Glutamatergic neuron (in vitro differentiated cells): ENCODE data around the gene SLC38A9. TPM values are rescaled to one million over a fixed set of nuclear protein-coding genes. Genes with fewer than 3 reads are reported as not detected.

ENCODE experiments used
- DNase-seq: peaks from one replicate; pipeline ENCODE4 v3.0.0; 2022
- H3K27ac Mint-ChIP-seq: one replicate; pipeline ENCODE4 v1.8.0; 2020; ENCODE audit warnings: mild to moderate bottlenecking, mixed read lengths, inconsistent platforms; ENCODE audit not compliant: unreplicated experiment
- H3K27me3 Mint-ChIP-seq: one replicate; pipeline ENCODE4 v1.8.0; 2020; ENCODE audit warnings: mild to moderate bottlenecking, moderate library complexity, mixed read lengths, inconsistent platforms; ENCODE audit not compliant: unreplicated experiment
- H3K36me3 Mint-ChIP-seq: one replicate; pipeline ENCODE4 v1.8.0; 2020; ENCODE audit warnings: mild to moderate bottlenecking, mixed read lengths, inconsistent platforms; ENCODE audit not compliant: unreplicated experiment
- H3K4me1 Mint-ChIP-seq: one replicate; pipeline ENCODE4 v1.8.0; 2020; ENCODE audit warnings: mild to moderate bottlenecking, low read depth, mixed read lengths, inconsistent platforms; ENCODE audit not compliant: unreplicated experiment
- H3K4me3 Mint-ChIP-seq: one replicate; pipeline ENCODE4 v1.8.0; 2020; ENCODE audit warnings: mild to moderate bottlenecking, mixed read lengths, inconsistent platforms; ENCODE audit not compliant: unreplicated experiment
- H3K9me3 Mint-ChIP-seq: one replicate; pipeline ENCODE4 v1.8.0; 2020; ENCODE audit warnings: mild to moderate bottlenecking, moderate library complexity, mixed read lengths, inconsistent platforms; ENCODE audit not compliant: unreplicated experiment
- total RNA-seq: library from RNA; stranded (reverse); fragmentation: NEBNext Ultra II Directional; extraction: Animal tissue kit (Norgen Biotek cat#: 25700); gene quantifications from one replicate; pipeline ENCODE4 v1.2.1, GENCODE V29; 2021; ENCODE audit not compliant: unreplicated experiment
- TF ChIP-seq, protein P1 (sequence below): fragments of 200-600 bp; sonication (generic); IDR thresholded peaks from one replicate; pipeline ENCODE4 v1.5.0; 2021; ENCODE audit not compliant: partially characterized antibody, unreplicated experiment

SLC38A9 gene
- total RNA-seq, 1 donor from 2014 or later, result 40.1 TPM

- Mint-ChIP-seq H3K9me3 (no peaks in the 10 kb centered on the region), H3K27me3 (no peaks in the 10 kb centered on the region), H3K36me3 (no peaks in the 10 kb centered on the region), H3K4me3 (no peak overlapping the region), H3K4me1 (peaks cover 1% of the 10 kb centered on the region), H3K27ac (no peak overlapping the region)
- TF ChIP-seq, protein P1, sequence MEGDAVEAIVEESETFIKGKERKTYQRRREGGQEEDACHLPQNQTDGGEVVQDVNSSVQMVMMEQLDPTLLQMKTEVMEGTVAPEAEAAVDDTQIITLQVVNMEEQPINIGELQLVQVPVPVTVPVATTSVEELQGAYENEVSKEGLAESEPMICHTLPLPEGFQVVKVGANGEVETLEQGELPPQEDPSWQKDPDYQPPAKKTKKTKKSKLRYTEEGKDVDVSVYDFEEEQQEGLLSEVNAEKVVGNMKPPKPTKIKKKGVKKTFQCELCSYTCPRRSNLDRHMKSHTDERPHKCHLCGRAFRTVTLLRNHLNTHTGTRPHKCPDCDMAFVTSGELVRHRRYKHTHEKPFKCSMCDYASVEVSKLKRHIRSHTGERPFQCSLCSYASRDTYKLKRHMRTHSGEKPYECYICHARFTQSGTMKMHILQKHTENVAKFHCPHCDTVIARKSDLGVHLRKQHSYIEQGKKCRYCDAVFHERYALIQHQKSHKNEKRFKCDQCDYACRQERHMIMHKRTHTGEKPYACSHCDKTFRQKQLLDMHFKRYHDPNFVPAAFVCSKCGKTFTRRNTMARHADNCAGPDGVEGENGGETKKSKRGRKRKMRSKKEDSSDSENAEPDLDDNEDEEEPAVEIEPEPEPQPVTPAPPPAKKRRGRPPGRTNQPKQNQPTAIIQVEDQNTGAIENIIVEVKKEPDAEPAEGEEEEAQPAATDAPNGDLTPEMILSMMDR, result no peak
- no peak for DNase-seq
Measured at GRCh38 chr5:55680353-55680752, 31.8 kb downstream of the SLC38A9 start.

DNA sequence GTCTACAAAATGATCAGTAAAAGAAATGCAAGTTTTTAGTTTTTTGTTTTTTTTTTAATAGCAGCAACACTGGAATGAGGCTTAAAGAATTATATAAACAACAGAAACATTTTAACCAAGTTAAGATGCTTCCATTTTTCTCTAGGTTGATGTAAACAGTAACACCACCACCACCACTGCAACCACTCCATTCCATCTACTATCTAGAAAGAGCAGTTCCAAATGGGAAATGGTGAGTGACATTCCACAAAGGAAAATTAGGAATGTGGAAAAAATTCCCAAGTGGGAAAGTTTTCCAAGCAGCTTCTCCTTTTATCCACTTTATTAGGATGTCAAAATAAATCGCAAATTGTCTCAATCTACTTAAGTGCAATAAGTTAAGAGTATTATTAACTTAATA, 32.6 kb downstream of the SLC38A9 start:
- DNase-seq, result no peak
- TF ChIP-seq, protein P1, result no peak
- peaks cover 1% of the 10 kb centered on the region for H3K4me1 Mint-ChIP-seq
- no peaks in the 10 kb centered on the region for H3K27me3 Mint-ChIP-seq
- H3K36me3 Mint-ChIP-seq, result no peaks in the 10 kb centered on the region
- H3K9me3 Mint-ChIP-seq, result no peaks in the 10 kb centered on the region
- H3K4me3 Mint-ChIP-seq, result no peak overlapping the region
- H3K27ac Mint-ChIP-seq, result no peak overlapping the region

DNA sequence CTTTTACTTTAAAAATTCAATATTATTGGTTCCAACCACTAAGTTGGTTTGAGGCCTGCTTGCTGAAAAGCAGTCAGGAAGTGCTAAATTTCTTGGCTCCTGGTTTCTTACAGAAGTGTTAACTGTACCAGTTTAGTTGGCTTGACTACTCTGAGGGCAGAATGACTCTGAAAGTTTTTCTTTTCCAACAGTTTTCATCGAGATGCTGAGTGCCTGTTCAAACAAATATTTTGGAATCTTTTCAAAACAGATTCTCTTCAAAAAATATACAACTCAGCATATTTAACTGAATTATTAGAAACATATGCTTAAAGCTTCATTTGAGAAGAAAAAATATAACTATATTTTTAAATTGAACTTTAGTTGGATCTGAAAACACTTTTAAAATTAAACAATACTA, 37.0 kb downstream of the SLC38A9 start:
- no peaks in the 10 kb centered on the region for H3K4me1 Mint-ChIP-seq
- H3K4me3 Mint-ChIP-seq, result no peak overlapping the region
- H3K27me3 Mint-ChIP-seq, result no peaks in the 10 kb centered on the region
- TF ChIP-seq, protein P1, result no peak
- no peaks in the 10 kb centered on the region for H3K9me3 Mint-ChIP-seq
- no peaks in the 10 kb centered on the region for H3K36me3 Mint-ChIP-seq
- H3K27ac Mint-ChIP-seq, result no peak overlapping the region
- DNase-seq, result no peak

DNA sequence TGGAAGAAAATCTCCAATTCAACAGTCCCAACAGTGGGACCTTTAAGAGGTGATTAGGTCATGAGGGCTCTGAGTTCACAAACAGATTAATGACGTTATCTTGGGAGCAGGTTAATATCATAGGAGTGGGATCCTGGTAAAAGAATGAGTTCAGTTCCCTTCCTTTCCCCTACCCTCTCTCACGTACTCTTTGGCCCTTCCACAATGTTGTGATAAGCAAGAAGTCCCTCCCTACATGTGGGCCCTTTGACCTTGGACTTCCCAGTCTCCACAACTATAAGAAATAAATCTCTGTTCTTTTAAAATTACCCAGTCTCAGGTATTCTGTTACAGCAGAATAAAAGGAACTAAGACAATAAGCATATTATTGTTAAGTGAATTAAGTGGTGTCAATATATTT, 37.8 kb downstream of the SLC38A9 start:
- no peaks in the 10 kb centered on the region for H3K4me1 Mint-ChIP-seq
- H3K9me3 Mint-ChIP-seq, result no peaks in the 10 kb centered on the region
- DNase-seq, result no peak
- H3K36me3 Mint-ChIP-seq, result no peaks in the 10 kb centered on the region
- H3K4me3 Mint-ChIP-seq, result no peak overlapping the region
- H3K27me3 Mint-ChIP-seq, result no peaks in the 10 kb centered on the region
- H3K27ac Mint-ChIP-seq, result no peak overlapping the region
- TF ChIP-seq, protein P1, result no peak

DNA sequence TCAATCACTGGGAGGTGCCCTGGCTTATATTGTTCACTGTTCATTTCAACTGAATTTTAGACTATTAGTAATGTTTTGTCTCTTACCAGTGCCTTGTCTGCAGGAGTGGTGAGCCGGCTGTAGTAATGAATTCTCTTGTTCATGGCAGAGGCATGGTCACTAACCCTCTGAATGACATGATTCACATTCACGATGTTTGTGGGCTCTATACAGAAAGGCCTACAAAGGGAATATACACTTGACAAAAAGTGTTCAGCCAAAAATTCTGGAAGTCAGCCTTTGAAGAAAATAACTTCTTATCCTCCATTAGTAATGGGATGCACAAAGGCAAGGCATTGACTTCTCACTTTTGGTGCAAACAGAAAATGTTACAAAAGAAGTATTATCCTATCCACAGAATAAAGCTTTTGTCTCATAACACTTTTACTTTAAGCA, 39.6 kb downstream of the SLC38A9 start:
- no peak overlapping the region for H3K4me3 Mint-ChIP-seq
- no peaks in the 10 kb centered on the region for H3K4me1 Mint-ChIP-seq
- H3K27me3 Mint-ChIP-seq, result no peaks in the 10 kb centered on the region

More for the DNA sequence above, 39.6 kb downstream of the SLC38A9 start:
- TF ChIP-seq, protein P1, result no peak
- Mint-ChIP-seq H3K27ac (no peak overlapping the region), H3K9me3 (no peaks in the 10 kb centered on the region), H3K36me3 (no peaks in the 10 kb centered on the region)
- no peak for DNase-seq
